ENCODE results near the gene SCGN.

Gene SCGN

DNA sequence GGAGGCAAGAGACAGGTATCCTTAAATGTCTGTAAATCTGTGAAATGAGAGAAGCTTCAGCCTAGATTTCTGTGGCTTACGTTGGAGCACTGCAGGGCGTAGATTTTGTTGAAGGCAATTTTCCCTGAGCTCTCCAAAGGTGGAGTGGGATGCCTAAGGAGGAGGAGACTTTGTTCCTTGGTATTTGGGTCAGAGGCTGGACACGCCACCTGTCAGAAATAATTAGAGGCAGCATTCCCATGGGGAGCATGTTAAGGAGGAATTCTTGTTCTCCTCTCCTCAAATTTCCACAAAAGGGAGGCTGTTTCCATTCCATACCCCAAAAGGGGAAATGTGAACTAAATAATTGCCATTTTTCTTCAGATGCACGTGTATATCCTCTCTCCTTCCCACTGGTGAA, 11.1 kb upstream of the SCGN start:
- no peak for DNase-seq (ENCODE audit: low read depth in 2 of 2)

DNA sequence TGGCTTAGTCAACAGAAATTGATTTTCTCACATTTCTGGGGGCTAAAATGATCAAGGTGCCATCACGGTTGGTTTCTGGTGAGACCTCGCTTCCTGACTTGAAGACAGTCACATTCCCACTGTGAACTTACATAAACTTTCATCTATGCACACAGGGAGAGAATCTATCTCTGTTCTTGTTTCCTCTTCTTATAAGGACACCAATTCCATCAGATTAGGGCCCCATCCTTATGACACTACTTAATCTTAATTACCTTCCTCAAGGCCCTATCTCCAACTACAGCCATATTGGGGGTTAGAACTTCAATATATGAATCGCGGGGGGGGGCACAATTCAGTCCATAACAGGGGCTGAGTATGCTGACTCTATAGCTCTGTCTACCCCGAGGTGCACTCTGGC, 10.6 kb upstream of the SCGN start:
- DNase-seq (ENCODE audit: low read depth in 2 of 2): no peak

DNA sequence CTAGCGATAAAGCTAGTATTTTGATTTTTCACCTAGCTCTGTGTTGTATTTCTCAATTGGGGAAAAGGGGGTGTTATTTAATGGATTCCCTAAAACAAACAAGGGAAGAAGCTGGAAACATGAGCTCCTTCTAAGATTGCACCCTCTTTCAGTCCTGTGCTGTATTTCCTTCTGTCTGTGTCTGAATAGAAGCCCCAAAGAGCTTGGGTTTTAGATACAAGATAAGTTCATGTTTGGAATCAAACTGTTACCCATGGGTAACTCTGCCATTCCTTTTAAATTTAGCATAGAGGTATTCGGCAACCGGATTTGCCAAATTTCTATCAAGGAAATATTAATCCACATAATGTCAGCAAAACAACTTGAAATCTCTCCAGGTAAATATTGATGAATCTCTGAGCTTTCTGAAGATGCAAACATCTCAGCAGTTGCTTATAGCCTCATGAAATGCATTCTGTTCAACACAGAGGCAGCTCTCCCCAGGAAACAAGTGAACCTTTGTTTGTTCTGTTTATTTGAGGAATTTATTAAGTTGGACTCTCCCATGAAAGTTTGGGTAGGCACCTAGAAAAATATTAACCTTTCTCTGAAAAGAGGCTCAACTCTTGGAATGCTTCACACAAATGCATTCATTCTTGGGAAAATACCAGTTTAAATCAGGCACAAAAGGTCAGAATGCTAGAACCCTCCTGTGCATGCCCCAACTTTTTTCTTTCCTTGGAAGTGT, 9.9 kb upstream of the SCGN start:
- DNase-seq (ENCODE audit: low read depth in 2 of 2): no peak

DNA sequence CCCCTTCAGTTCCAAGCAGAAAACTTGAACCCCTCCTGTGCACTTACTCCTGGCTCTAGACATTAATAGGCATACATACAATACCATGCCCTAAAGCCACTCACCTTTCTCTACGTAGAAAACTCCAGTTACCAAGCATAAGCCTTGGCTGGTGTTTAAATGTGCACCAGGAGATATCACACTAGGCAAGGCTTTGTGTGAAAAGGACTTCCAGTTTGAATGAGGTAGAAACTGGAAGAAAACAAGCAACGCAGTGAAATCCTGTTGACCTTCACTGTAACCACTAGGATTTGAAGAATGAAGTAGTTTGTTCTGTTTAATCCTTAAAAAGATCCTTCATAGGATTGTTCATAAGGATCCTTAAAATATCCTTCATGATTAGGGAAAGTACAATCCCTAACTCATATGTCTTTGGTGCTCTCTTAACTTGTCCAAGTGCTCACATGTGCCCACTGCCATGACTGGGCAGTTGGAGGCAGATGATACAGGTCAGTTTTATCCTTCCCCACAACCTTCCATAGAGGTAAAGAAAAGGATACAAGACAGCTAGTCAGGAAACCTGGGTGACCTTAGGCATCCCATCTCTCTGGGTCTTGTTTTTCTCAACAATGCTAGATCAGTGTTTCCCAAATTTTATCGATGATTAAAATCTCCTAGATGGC, 9.2 kb upstream of the SCGN start:
- DNase-seq (ENCODE audit: low read depth in 2 of 2): no peak

GRCh38 chr6:25645916-25646315, 6.1 kb upstream of the SCGN start:
- no peak for DNase-seq (ENCODE audit: low read depth in 2 of 2)

GRCh38 chr6:25649611-25650010, 2.4 kb upstream of the SCGN start:
- DNase-seq (ENCODE audit: low read depth in 2 of 2): no peak

- no peak for DNase-seq (ENCODE audit: low read depth in 2 of 2)
Observed at GRCh38 chr6:25655723-25656122, 3.7 kb downstream of the SCGN start.

- no peak for DNase-seq (ENCODE audit: low read depth in 2 of 2)
Observed at GRCh38 chr6:25659633-25660368, 7.8 kb downstream of the SCGN start.

DNA sequence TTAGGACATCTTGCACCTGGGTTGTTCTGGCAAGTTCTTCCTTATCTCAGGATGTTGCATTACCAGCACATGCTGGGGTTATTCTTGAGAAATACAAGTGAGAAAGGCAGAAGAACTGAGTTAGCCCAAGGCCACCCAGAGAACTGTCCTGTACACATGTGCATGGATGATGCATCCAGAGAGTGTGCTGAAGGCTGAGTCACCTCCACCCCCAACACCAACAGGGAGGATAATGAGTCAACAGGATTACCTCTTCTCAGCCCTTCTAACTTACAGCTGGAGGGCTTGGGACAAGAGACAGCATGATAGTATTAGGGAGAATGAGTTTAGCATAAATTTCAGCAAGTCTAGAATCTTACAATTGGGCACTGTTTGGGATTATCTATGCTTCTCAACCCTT, 8.5 kb downstream of the SCGN start:
- DNase-seq (ENCODE audit: low read depth in 2 of 2): no peak

GRCh38 chr6:25661129-25661779, 9.2 kb downstream of the SCGN start:
- no peak for DNase-seq (ENCODE audit: low read depth in 2 of 2)

DNA sequence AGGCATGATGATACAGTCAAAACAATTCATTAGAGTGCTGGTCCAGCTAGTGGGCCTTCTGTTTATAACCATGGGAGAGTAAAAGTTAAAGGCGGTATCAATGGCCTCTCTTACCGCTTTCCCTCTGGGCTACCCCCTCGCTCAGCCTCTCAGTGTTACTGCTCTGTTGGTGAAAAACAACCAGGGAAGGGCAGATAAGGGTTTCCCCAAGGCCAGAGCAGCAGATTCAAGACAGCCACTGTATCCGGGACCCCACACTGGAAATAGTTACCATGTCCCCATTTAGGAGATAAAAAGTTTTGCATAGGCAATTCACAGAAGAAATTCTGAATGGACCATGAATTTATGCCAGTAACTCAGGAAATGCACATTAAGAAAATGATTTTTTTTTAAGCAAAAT, 13.4 kb downstream of the SCGN start:
- no peak for DNase-seq (ENCODE audit: low read depth in 2 of 2)

DNA sequence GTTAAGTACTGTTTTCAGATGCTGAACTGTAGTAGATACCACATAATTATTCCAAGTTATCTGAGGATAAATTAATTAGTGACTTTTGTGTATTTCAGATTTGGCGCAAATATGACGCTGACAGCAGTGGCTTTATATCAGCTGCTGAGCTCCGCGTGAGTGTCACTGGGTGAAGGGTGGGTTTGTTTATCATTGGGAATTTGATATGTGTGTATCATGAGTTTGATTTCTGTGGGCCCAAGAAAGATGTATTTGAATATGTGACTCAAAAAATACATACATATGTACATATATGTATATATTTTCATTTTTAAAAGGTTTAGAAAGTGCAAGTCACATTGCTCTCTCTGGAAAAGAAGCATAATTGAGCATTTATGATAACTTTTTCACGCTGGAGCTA, 17.4 kb downstream of the SCGN start:
- no peak for DNase-seq (ENCODE audit: low read depth in 2 of 2)

DNA sequence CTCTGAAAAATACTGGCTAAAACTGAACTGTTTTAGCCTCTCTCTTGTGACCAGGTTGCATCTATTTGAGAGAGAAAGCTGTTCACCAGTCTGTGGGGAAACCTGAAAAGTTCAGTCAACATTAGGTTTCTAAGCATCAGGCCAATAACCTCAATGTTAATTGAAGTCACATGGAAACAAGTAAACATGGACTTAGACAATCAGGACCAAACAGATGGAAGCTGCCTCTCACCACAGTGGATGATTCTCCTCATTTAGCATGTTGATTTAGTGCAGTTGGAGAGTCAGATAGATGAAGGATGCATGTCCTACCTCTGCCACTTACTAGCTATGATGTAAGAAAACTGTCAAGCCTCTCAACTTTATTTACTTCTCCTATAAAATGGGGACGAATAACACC, 18.2 kb downstream of the SCGN start:
- DNase-seq (ENCODE audit: low read depth in 2 of 2): no peak

- no peak for DNase-seq (ENCODE audit: low read depth in 2 of 2)
Observed at GRCh38 chr6:25670793-25671513, 18.9 kb downstream of the SCGN start.

GRCh38 chr6:25671652-25672051, 19.6 kb downstream of the SCGN start:
- DNase-seq (ENCODE audit: low read depth in 2 of 2): no peak

- no peak for DNase-seq (ENCODE audit: low read depth in 2 of 2)
Observed at GRCh38 chr6:25675167-25675566, 23.2 kb downstream of the SCGN start.

DNA sequence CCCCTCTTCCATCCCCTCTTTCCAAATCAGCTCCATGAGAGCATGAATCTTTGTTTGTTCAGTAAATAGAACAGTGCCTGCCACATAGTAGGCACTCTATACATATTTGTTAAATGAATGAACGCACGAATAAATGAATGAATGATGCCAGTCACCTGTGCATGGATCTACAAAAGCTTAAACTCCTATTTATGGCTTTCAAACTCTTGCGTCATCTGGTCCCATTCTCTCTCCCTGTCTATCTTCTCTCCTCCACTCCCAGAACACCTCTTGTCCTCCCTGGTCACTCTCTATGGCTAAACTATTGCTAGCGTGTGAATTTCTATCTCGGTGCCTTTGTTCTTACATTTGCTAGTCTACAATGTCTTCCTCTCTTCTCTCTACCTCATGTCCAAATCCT, 24.8 kb downstream of the SCGN start:
- DNase-seq (ENCODE audit: low read depth in 2 of 2): no peak

- DNase-seq (ENCODE audit: low read depth in 2 of 2): no peak
Observed at GRCh38 chr6:25681848-25682247, 29.8 kb downstream of the SCGN start.

DNA sequence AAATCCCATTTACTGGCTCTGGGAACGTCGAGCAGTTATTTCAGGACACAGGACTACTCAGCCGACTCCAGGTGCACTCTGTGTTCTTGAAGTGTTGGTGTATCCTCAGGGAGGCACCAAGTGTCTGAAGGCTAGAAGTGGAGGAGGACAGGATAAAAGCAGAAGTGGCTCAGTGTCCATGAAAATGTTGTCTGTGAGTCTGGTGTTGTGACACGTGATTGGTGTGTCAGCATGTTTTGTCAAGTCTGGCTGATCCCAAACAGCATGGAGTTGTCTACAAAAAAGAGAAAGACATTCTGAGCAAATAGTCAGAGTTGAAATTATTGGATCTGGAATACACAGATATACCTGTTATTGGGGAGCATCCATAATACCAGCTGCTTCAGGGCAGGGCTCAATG, 30.3 kb downstream of the SCGN start:
- DNase-seq (ENCODE audit: low read depth in 2 of 2): no peak

DNA sequence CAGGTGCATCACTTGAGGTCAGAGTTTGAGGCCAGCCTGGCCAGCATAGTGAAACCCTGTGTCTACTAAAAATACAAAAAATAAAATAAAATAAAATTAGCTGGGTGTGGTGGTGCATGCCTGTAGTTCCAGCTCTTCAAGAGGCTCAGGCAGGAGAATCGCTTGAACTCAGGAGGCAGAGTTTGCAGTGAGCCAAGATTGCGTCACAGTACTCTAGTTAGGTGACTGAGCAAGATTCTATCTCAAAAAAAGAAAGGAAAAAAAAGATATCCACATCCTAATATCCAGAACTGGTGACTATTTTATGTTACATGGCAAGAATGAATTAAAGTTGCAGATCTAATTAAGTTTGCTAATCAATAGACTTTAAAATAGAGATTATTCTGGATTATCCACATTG, 32.5 kb downstream of the SCGN start:
- DNase-seq (ENCODE audit: low read depth in 2 of 2): no peak

DNA sequence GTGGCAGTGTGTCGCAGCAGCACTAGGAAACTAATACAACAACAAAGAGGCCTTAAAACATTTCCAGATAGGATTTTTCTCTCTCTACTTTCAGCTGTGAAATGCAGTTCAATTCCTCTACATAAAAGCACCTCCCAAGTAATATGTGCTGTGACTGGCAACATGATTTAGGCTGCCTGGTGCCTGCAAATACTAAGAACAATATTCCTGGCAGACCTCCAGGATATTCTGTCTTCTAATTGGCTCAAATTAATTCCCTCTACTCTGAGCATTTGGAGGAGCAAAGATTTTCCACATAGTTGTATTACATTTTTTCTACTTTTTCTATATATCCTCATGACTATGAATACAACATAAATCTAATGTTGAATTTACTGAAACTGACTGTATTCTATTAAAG, 33.2 kb downstream of the SCGN start:
- DNase-seq (ENCODE audit: low read depth in 2 of 2): no peak

DNA sequence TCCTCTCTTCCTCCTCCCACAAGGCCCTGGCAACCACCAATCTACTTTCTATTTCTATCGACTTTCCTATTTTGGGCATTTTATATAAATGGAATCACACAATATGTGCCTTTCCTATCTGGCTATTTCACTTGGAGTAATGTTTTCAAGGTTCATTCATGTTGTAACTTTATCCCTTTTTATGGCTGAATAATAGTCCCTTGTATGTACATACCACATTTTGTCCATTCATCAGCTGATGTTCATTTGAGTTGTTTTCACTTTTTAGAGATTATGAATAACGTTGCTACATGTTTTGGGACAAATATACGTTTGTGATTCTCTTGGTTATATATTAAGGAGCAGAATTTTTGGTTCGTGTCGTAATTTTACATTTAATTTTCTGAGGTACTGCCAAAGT, 33.9 kb downstream of the SCGN start:
- DNase-seq (ENCODE audit: low read depth in 2 of 2): no peak
